NAMALWA (cell line): Measurements from ENCODE around the gene ITSN1.
"Not testable (repeated sequence)": the region's sequence is repeated elsewhere in the genome, so short reads cannot be mapped to it uniquely, and the experiment has no call there.

Source experiments
- DNase-seq: peaks from one replicate; pipeline ENCODE4 v3.0.0-alpha.2; 2015; ENCODE audit warnings: low spot score

The ITSN1 gene

DNA sequence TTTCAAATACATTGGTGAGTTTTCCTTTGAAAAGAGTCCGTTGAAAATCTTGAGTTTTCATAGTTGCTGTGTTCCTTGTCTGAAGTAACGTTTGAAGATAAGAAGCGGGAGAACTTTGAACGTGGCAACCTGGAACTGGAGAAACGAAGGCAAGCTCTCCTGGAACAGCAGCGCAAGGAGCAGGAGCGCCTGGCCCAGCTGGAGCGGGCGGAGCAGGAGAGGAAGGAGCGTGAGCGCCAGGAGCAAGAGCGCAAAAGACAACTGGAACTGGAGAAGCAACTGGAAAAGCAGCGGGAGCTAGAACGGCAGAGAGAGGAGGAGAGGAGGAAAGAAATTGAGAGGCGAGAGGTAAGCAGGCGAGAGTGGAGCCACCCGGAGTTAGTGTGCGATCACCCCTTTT, 129.7 kb downstream of the ITSN1 start:
- DNase-seq: no peak

DNA sequence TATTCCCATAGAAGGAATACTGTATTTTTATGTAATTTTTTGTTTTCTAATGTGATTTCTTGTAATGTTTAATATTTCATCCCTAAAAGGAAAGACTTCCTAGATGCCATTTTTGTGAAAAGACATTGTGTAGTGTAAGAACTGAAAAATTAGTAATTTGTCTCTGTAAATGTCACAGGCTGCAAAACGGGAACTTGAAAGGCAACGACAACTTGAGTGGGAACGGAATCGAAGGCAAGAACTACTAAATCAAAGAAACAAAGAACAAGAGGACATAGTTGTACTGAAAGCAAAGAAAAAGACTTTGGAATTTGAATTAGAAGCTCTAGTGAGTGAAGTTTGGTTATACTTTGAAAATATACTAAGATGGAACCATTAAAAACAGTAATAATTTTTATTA, 132.2 kb downstream of the ITSN1 start:
- DNase-seq: no peak

DNA sequence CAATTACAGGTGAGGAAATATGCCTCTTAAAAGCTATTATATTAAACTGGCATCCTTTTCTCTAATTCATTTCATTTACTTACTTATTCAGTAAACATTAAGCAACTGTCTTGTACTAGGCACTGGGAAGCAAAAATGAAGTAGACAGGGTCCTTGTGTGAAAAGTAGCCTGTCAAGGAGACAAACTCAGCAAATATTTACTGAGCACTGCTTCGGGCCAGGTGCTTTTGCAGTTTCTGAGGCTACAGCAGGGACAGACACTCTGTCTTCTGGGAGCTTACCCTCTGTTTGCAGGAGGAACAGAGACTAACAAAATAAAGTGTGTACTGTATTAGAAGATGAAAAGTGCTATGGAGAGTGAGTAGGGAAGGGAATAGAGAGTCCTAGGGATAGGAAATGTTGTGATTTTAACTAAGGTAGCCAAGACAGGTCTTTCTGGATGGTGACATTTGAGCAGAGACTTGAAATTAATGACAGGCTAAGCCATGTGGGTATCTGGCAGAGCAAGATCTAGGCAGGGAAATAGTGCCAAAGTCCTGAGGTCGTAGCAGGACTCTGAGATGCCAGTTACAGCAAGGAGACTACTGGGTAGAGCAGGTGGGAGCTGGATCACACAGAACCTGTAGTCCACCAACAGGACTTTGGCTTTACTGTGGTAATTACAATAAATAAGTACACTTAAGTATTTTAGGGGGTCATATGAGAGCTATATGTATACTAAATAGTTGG, 133.0 kb downstream of the ITSN1 start:
- DNase-seq: no peak

DNA sequence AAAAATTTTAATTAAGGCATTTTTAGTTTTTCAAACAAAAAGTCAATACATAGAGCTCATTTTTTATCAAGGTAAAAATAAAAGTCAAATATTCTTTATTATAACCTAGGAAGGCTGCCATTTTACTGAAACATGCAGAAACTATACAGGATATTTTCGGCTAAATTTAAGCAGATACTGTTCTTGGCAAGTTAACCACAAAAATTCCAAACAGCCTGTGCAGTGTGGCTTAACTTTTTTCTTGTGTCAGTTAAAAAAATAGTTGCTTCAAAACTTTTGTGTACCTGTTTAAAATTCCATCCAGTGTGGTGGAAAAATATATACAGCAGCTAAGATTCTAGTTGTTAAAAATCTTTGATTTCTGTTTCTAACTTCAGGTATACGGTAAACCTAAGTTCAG, 138.3 kb downstream of the ITSN1 start:
- no peak for DNase-seq

DNA sequence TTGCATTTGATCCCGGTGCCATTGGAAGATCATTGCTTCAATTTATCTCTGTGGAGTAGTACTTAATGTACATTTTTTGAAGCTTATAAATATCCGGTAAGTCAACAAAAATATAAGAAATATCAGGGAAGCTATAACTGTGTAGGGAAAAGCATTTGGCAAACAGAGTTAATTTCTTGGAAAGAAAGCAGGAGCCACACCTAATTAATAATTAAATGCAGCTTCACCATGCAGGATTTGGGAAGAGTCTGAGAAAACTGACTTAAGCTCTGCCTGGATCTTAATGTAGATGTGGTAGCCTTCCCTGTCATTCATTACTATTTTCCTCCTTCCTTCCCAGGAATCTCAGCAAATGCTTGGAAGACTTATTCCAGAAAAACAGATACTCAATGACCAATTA, 138.8 kb downstream of the ITSN1 start:
- no peak for DNase-seq

DNA sequence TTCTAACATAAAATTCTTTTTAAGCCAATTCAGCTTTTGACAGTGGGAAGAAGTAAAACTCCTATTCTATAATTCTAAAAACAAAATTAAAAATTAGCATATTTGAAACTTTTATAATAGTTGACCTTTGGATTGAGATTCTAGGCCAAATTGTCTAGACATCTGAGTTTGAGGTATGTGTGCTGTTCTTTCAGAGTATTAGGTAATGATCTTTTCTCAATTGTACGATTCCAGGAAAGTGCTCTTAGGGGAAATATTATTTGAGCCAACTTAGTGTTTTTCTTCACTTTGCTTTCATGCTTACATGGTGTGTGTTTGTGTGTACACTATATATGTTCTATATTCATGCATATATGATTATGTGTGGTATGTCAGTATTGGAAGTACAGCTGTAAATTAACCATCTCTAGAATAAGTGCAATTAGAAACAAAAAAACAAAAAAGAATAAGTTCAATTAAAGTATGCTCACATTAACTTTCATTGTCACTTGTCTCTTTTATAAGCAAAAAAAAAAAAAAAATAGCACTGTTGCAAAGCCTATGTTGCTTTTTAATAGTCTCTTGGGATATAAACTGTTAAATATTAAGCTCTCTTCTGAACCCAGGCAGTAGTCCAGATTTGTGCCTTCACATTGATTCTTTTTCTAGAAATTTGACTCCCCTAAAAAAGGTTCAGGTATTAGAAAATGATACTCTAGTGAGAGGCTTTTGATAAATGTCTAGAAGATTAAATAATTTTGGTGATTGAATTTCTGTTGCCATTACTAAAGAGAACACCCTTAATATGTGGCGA, 141.1 kb downstream of the ITSN1 start:
- DNase-seq: no peak

DNA sequence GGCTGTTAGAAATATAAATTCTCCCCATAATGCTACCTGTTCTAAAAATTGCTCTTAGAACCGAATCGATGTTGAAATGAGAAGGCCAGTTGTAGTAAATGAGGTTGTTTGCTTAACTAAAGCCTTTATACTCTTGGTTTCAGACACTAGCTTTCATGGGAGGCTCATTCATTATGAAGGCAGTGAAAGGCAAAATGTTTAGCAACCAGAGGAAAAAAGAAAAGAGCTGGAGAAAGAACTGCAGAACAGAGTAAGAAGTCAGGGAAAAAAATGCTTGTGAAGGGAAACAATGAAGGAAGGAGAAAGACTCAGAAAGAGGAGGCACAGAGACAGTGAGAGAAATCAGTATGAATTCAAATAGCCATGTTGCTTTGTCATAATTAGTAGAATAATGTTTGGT, 145.1 kb downstream of the ITSN1 start:
- no peak for DNase-seq

DNA sequence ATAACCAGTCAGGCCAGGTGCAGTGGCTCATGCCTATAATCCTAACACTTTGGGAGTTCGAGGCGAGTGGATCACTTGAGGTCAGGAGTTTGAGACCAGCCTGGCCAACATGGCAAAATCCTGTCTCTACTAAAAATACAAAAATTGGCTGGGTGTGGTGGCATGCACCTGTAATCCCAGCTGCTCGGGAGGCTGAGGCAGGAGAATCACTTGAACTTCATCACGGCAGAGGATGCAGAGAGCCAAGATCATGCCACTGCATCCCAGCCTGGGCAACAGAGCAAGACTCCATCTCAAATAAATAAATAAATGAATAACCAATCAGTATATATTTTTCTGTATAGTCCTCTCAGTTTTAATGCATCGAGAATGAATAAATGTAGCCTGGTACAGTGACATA, 146.1 kb downstream of the ITSN1 start:
- DNase-seq: not testable (repeated sequence)

DNA sequence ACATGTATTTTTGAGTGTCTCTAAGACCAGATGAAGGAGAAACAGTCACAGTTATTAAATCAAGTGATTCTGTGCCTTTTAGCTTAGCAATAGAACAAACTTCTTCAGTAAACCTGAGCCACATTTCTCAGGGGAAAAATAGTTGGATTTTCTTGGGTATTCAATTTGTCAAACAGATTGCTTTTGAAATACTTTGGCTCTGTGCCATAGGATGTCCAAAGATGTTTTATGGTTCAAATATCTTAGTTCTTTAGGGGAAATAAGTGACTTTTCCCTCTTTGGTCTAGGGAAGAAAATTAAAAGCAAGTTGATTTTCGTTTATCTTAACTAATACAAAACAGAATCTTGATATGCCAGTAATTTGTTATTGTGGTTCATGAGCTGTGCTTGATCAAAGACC, 147.4 kb downstream of the ITSN1 start:
- DNase-seq: no peak

DNA sequence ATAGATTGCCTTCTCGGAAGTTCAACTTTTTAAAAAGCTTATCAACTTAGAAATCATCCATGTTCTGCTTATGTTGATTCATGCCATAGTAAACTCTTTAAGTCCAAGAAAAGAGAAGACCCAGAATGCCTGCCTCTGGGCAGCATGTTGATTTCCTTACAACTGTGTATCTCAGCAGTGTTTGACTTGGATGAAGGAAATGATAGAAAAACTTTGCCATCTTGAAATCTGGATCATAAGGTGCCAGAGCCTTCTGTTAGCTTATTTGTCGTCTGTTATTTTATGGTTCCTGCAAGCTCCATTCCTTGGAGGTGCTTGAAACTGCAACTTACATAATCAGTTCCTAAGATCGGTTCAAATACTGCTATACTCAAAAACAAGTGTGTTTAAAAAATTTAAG, 148.8 kb downstream of the ITSN1 start:
- DNase-seq: no peak

DNA sequence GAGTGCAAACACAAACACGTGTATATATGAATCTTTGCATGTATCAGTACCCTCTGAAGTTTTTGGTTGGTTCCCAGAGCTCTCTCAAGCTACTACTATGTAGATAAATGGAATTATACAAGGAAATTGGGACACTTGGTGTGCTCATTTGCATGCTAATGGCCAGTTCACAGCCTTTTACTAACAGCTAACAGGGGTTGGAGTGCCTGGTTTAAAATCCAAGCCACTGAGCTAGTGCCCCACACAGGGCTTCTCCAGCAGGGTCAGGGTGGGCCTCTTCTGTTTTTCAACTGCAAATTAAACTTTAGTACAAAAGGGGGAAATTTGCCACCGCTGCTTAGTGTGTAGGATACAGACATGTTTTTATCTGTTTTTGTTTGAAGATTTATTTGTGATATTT, 152.3 kb downstream of the ITSN1 start:
- DNase-seq: no peak

DNA sequence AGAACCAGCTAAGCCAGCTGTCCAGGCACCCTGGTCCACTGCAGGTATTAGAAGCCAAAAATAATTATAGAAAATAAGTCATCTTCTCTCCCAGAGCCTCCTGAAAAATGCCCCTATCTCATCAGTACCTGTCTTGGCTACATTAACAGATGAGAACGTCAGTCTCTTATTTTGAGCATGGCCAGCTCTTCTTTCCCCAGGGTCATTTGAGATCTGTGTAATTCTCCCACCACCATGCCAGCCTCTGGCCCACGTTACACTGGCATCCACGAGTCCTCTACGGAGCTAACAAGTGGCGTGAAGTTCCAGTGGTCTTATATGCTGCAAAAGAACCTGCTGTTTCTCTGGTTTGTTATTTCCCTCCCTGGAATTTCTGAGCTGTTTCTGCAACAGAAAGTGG, 155.3 kb downstream of the ITSN1 start:
- DNase-seq: no peak

DNA sequence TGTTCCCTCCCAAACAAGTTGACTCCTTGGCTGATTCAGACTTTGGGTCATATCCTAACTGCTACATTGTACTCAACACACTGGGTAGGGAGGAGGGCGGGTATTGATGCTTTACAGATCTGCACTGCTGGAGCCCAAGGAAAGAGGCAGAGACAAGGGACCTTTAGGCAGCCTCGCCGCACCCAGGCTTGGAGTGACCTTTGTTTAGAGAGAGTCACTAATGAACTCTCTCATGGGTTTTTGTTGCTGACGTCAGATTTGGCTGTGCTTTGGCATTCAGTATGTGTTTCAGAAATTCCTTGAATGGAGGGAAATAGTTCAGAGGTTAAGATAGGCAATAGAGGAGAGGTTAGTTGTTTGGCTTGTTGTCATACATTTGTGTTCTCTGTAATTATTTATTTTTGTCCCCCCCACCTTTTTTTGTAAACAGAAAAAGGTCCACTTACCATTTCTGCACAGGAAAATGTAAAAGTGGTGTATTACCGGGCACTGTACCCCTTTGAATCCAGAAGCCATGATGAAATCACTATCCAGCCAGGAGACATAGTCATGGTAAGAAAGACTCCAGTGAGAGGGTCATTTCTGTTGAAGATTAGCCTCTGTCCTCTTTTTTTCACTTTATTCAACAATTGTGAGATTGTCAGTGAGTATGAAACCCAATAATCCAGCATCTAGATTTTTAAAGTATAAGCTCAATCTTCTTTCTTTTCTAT, 157.2 kb downstream of the ITSN1 start:
- DNase-seq: no peak

DNA sequence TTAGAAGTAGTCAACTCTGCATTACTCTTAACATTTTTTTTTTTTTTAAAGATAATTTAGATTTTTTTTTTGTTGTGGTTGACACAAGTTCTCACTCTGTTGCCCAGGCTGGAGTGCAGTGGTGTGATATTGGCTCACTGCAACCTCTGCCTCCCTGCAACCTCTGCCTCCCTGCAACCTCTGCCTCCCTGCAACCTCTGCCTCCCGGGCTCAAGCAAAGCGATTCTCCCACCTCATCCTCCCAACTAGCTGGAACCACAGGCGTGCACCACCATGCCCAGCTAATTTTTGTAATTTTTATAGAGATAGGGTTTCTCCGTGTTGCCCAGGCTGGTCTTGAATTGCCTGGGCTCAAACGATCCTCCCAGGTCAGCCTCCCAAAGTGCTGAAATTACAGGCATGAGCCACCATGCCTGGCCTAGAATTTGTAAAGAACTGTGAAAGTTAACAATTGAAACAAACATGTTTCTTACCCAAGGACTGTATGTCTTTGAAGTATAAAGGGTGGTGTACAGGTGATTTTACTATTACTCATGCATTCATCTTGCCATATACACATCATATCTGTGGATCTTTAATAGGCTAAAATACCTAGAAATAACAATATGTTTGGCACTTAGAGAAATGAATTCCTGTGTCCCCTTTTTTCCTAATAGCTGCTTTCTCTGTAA, 158.6 kb downstream of the ITSN1 start:
- no peak for DNase-seq

DNA sequence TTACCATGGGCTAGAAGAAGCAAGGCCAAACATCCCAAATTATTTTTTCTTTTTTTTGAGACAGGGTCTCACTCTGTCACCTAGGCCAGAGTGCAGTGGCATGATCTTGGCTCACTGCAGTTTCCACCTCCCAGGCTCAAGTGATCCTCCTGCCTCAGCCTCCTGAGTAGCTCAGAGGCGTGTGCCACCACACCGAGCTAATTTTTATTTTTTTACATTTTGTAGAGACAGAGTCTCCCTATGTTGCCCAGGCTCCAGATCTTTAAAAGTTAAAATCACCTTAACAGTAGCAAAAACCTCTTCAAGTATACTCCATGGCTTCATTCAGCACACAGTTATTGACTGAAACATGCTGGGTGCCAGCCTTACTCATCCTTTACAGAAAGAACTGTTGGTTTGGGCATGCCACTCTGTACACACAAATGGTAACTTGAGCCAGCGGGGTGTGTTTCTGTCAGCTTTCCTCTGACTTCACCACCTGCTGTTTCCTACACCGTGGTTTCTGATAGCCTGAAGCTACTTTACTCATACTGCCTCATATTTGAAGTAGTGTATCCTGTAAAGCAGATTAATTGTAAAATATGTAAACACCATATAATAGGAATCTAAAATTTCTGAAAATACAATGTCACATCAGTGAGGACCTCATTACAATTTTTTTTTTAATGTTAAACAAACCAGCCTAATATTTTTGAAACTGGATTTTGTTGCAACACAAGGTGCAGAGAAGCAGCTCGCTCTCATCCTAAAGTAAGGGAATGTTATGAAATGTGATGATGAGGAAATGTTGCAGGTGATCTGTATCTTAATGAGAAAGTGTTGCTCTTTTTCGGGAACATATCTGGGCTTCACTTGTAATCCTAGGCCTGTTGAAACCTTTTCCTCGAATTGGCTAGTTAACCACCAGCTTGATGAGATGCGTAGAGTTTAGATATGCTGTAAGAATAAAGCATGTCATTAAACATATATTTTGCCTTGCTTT, 159.4 kb downstream of the ITSN1 start:
- no peak for DNase-seq

DNA sequence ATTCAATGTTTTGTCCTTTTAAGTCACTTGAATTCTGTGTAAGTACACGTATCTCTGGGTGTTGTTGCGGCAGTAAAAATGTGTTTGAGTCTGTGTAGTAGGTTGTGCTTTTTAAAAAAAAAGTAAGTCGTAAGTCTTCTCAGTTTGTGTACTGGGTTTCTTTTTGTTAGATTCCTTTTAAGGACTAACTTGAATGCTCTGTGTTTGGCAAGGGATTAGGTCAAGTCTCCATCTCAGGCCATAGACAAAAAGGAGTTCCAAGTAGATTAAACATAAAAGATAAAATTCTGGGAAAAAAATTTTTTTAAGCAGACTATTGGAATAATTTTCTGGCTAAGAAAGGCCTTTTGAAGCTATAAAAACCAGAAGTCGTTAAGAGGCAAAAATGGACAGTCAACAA, 160.2 kb downstream of the ITSN1 start:
- no peak for DNase-seq

DNA sequence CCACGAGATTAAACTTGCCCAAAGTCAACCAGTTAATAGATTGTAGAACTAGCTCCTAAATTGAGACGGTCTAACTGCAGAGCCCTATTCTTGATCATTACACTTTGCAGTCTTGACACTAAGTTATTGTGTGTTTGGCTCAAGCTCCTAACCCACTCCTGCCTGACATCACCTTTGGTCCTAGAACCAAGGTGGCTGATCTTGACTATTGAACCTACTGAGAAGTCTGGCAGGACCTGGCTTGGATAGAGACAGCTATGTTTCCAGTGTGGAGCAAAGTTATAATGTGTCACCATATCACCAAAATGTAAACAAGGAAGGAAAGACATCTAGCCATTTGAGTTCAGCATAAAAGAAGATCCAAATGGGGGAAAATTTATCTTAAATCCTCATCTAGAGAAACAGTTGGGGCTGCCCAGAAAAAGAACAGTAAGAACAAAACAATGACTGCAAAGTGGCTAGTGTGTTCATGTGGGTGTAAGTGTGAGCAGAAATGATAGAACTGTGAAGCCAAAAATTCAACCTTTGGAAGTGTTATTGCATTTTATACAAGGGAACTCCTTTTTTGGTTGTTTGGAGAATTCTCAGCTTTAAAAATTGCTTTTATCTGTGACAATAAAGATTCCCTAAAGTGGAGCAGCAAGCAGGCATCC, 166.5 kb downstream of the ITSN1 start:
- DNase-seq: no peak

DNA sequence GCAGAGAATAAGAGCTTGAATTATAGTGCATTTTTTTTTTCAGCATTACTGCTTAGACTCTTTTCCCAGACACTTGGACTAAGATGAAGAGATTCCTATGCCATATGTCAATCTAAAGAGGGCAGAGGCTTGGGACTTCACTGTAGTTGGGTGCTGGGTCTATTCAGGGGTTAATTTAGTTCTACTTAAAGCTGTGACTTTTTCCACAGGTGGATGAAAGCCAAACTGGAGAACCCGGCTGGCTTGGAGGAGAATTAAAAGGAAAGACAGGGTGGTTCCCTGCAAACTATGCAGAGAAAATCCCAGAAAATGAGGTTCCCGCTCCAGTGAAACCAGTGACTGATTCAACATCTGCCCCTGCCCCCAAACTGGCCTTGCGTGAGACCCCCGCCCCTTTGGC, 168.5 kb downstream of the ITSN1 start:
- DNase-seq: no peak

DNA sequence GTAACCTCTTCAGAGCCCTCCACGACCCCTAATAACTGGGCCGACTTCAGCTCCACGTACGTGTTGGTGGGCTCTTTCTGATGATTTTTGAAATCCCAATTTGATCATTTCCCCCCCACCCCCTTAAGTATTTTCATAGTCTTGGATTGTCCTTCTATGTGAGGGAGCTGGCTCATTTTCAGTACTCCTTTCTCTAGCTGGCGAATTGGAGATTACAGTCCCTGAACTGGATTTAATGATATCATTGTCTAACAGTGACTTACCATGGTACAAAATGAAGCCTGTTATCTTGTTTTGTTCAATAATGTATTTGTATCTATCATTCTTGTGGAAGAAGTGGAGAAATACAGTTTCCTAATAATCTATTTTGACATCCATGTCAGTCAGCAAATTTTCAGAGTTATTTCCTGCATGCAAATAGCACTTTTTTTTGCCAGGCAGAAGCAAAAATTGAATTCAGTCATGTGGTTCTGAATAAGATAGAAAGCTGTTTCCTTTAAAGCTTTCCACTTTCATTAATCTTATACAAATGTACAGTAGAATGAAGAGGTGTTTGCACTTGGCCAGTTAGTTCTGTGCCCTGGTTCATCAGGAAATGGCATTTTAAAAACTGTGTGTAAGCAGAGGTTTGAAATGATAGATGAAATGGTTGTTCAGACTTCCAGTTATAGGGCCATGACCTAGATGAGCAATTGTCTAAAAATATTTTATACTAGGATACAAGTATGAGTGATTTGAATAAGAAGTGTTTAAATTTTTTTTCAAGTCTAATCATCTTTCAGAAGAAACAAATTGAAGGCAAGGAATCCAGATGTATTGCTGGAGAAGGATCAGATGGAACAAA, 169.1 kb downstream of the ITSN1 start:
- DNase-seq: no peak

DNA sequence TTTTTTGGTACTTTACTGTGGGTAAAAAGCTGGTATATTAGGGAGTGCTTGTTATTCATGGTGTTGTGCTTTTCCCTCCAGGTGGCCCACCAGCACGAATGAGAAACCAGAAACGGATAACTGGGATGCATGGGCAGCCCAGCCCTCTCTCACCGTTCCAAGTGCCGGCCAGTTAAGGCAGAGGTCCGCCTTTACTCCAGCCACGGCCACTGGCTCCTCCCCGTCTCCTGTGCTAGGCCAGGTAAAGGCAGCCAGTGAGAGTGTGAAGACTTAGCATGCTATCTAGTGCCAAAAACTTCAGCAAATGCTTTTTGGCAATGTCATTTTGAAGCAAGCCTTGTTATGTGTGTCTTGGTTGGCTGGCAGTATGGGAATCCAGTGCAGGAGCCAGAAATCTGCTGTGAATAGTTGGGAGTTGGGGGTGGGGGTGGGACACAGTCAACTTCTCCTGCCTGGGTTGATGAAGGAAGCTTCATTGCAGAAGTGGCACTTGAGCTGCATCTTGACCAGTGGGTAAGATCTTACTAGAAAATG, 171.6 kb downstream of the ITSN1 start:
- DNase-seq: no peak
